NCI-H2029 treated with DMSO at 0.1 percent for 48 hours (cell line): ENCODE data around the gene GBP2.

ENCODE experiments used
- DNase-seq: peaks from one replicate; lab custom pipeline; 2025; lab: John Stamatoyannopoulos, UW

The GBP2 gene

DNA sequence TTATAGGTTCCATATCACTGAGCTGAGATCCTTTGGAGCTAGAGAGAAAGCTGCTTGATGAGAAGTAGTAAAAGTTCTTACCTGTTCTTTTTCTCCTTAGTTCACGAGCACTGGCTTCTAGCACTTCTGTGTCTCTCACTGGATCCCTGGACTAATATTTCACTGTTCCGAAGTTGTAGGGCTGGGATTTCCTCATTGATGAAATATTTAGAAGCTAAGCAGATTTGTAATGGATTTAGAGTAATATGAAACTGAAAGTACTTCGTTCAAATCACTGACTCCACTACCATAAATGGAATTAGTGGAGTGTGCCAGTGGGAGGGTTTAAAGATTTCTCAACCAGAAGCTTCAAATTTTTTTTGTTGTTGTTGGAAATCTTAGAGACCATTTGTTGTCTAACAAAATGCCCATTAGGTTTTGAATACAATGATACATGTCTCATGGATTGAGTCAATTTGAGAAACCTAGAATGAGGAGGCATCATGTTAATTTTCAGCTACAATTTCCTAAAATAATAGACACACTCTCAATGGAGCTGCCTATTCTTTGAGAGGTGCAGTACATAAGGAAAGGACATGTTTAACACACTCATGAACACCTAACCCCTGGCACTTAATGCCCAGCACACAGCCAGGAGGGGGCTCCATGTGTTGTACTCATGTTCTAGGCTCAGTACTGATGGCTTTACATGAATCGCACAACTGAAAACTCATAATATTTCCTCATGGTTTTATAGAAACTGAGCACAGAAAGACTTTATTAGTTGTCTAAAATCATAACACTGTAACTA, 60.6 kb downstream of the GBP2 start, which contains the start of gene GBP1:
TSS of gene GBP1 (minus strand) at position 130 of the 790 bp plus-strand sequence. CDS start 1,974 bp downstream, outside the sequence.
- peak; percentile 59 for DNase-seq

DNA sequence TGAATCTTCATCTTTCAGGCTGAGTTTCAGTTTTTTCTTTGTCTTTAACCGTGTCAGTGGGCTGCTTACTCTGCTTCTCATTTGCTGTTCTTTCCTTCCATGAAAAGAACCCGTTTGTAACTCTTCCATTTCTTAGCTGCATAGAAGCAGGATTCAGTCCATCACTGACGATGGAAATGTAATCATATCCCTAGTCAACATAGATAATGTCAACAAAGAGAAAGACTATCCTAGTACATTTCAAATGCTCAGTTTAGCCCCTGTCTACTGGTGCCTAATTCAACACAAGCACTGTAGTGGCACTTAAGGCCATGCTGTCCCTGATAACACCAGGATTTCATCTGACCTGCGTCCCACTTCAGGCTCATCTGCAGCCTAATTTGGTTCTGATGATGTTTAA, 61.3 kb downstream of the GBP2 start:
- peak; percentile 53 for DNase-seq

DNA sequence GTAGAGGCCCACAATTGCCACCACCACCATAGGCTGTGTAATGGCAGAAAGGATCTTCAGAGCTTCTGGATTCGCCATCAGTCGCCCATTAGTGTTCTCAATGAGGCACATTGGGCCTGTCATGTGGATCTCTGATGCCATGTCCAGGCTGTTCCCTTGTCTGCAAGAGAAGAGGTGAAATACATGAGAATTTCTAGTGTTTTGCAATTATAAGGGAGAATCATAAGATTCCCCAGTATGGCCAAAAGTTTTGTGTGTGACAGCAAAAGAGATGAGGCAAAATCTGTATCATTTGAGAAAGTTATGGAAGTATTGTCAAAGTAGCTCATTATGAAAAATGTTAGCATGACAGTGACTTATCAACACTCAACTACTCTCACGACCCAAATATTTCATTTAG, 62.8 kb downstream of the GBP2 start:
- no peak for DNase-seq

DNA sequence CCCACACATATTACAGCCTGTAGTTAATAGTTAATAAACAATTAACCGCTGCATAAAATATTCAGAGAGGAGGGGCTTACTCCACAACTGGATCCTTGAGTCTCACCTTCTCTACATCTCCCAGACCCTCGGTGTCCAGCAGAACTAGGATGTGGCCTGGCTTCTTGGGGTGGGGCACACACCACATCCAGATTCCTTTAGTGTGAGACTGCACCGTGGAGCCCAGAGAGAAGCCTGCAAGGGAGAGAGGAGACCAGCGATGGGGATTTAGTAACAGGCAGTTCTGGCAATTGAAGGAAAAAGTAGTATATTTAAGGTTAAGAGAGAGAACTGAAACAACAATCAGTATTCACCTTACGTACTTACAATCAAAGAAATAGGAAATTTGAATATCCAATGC, 65.8 kb downstream of the GBP2 start:
- no peak for DNase-seq
